Type B pancreatic cell (in vitro differentiated cells): Measurements from ENCODE around the gene PLD4. TPM values are rescaled to one million over a fixed set of nuclear protein-coding genes. Genes with fewer than 3 reads are reported as not detected.

ENCODE experiments used
- DNase-seq: peaks from one replicate; pipeline ENCODE4 v3.0.0; 2021; ENCODE audit warnings: mixed read lengths; ENCODE audit not compliant: unreplicated experiment; ENCODE audit errors: extremely low spot score
- H3K27ac Mint-ChIP-seq: 2 replicates; pipeline ENCODE4 v1.8.0; 2021; ENCODE audit warnings: mild to moderate bottlenecking, mixed read lengths
- H3K27me3 Mint-ChIP-seq: 2 replicates; pipeline ENCODE4 v1.8.0; 2021; ENCODE audit warnings: mixed read lengths
- H3K36me3 Mint-ChIP-seq: 2 replicates; pipeline ENCODE4 v1.8.0; 2021; ENCODE audit warnings: mixed read lengths
- H3K4me1 Mint-ChIP-seq: one replicate; pipeline ENCODE4 v1.8.0; 2021; ENCODE audit warnings: mixed read lengths; ENCODE audit not compliant: unreplicated experiment
- H3K4me3 Mint-ChIP-seq: 2 replicates; pipeline ENCODE4 v1.8.0; 2021; ENCODE audit warnings: mild to moderate bottlenecking, mixed read lengths
- H3K9me3 Mint-ChIP-seq: 2 replicates; pipeline ENCODE4 v1.8.0; 2021; ENCODE audit warnings: mixed read lengths
- CTCF ChIP-seq: fragments of 200-600 bp; sonication (generic); conservative IDR thresholded peaks from 2 replicates; pipeline ENCODE4 v1.5.0; 2021; ENCODE audit warnings: antibody characterized with exemption, mild to moderate bottlenecking
- long read RNA-seq: library from polyadenylated mRNA; unstranded; transcript quantifications from one replicate; pipeline ENCODE4 v2.0.0, GENCODE V29; 2020
- total RNA-seq: library from RNA; stranded (reverse); gene quantifications from 2 replicates; pipeline ENCODE4 v1.2.1, GENCODE V29; 2021; ENCODE audit warnings: low replicate concordance

Gene PLD4
- 0.17 TPM in 2 replicates for total RNA-seq
- long read RNA-seq = 0 reads

GRCh38 chr14:104924421-104925213 lies at the start of gene PLD4:
Gene PLD4, plus strand, starts transcription at chr14:104924879. Its CDS starts 2,262 bp downstream, at chr14:104927141.
- Mint-ChIP-seq H3K4me1 (peaks cover 3% of the 10 kb centered on the region), H3K27me3 (no peaks in the 10 kb centered on the region), H3K36me3 (no peaks in the 10 kb centered on the region), H3K4me3 (no peak within 1 kb of the TSS), H3K27ac (no peak within 1 kb of the TSS), H3K9me3 (no peaks in the 10 kb centered on the region)
- no peak for DNase-seq
- TF ChIP-seq CTCF = no peak

- no peak for DNase-seq
- Mint-ChIP-seq H3K36me3 (no peaks in the 10 kb centered on the region), H3K4me1 (peaks cover 7% of the 10 kb centered on the region), H3K27me3 (no peaks in the 10 kb centered on the region), H3K9me3 (no peaks in the 10 kb centered on the region), H3K27ac (no peak overlapping the region), H3K4me3 (no peak overlapping the region)
- TF ChIP-seq CTCF = no peak
Observed at GRCh38 chr14:104875412-104875751, 49.3 kb upstream of the PLD4 start.

- H3K27me3 Mint-ChIP-seq = no peaks in the 10 kb centered on the region
- H3K4me1 Mint-ChIP-seq = peaks cover 7% of the 10 kb centered on the region
- no peak for TF ChIP-seq CTCF
- H3K36me3 Mint-ChIP-seq = no peaks in the 10 kb centered on the region
- no peak for DNase-seq
- no peak overlapping the region for H3K4me3 Mint-ChIP-seq
- no peaks in the 10 kb centered on the region for H3K9me3 Mint-ChIP-seq
- no peak overlapping the region for H3K27ac Mint-ChIP-seq
Observed at GRCh38 chr14:104875811-104876210, 48.9 kb upstream of the PLD4 start.

GRCh38 chr14:104876251-104876699 lies 48.4 kb upstream of the PLD4 start:
- Mint-ChIP-seq H3K27me3 (no peaks in the 10 kb centered on the region), H3K36me3 (no peaks in the 10 kb centered on the region), H3K4me3 (no peak overlapping the region), H3K27ac (no peak overlapping the region), H3K4me1 (peaks cover 7% of the 10 kb centered on the region), H3K9me3 (no peaks in the 10 kb centered on the region)
- no peak for DNase-seq
- TF ChIP-seq CTCF = no peak

GRCh38 chr14:104877066-104877805 lies 47.4 kb upstream of the PLD4 start:
- no peaks in the 10 kb centered on the region for H3K27me3 Mint-ChIP-seq
- DNase-seq = no peak
- no peaks in the 10 kb centered on the region for H3K9me3 Mint-ChIP-seq
- TF ChIP-seq CTCF = no peak
- H3K4me1 Mint-ChIP-seq = peaks cover 7% of the 10 kb centered on the region
- H3K36me3 Mint-ChIP-seq = no peaks in the 10 kb centered on the region
- no peak overlapping the region for H3K27ac Mint-ChIP-seq
- H3K4me3 Mint-ChIP-seq = no peak overlapping the region
